ENCODE data around the gene MDFI. TPM values are rescaled to one million over a fixed set of nuclear protein-coding genes. Genes with fewer than 3 reads are reported as not detected.

Gene MDFI
- polyA plus RNA-seq, 1 of the 3 experiments (the other 2 are of a cell fraction), result 7.0 TPM

- H3K79me2 ChIP-seq (ENCODE audit: insufficient read depth), result no peaks in the 10 kb centered on the region
- H3K9ac ChIP-seq, result no peak overlapping the region
- H3K4me2 ChIP-seq, result no peak overlapping the region
- H2AFZ ChIP-seq (ENCODE audit: low read depth), result no peak overlapping the region
- no peaks in the 10 kb centered on the region for H3K36me3 ChIP-seq (replicated peaks in 1 of 2; ENCODE audit: control insufficient read depth in 1 of 2, insufficient read depth in 2 of 2, low read length in 1 of 2)
- ChIA-PET CTCF (interaction anchor here (0.7 to 19.4 kb wide), 6 partner anchors 8 to 305 kb away, joined by 3 to 285 read pairs (median 10); no protein-coding TSS in a partner anchor), POLR2A (no interaction called here)
- no peaks in the 10 kb centered on the region for H3F3A ChIP-seq (replicated peaks; ENCODE audit: insufficient read depth)
- WGBS (ENCODE audit: low lambda C conversion rate), result 51% methylated on average over 4 of the region's 6 CpGs
- DNase-seq, result peak; percentile 84
- TF ChIP-seq, protein P1, sequence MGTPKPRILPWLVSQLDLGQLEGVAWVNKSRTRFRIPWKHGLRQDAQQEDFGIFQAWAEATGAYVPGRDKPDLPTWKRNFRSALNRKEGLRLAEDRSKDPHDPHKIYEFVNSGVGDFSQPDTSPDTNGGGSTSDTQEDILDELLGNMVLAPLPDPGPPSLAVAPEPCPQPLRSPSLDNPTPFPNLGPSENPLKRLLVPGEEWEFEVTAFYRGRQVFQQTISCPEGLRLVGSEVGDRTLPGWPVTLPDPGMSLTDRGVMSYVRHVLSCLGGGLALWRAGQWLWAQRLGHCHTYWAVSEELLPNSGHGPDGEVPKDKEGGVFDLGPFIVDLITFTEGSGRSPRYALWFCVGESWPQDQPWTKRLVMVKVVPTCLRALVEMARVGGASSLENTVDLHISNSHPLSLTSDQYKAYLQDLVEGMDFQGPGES (IDR thresholded peaks at IDR 0.05; ENCODE audit: low read depth, low read length), result no peak
- TF ChIP-seq SMC3 (IDR thresholded peaks at IDR 0.05; ENCODE audit: low read depth, low read length) (no peak), EP300 (IDR thresholded peaks at IDR 0.05; ENCODE audit: borderline replicate concordance in 1 of 2, low read depth in 1 of 2, low read length in 1 of 2) (0 out of 4 replicates have a peak, but pooled peaks of 1 of the 2 experiments have one; percentile 35), CHD2 (IDR thresholded peaks at IDR 0.05; ENCODE audit: low read length, partially characterized antibody) (peak; percentile 54), RFX5 (IDR thresholded peaks at IDR 0.05; ENCODE audit: low read length) (no peak), TAF1 (IDR thresholded peaks at IDR 0.05; ENCODE audit: borderline replicate concordance, low read depth, low read length) (no peak), FOSL2 (IDR thresholded peaks at IDR 0.05; ENCODE audit: borderline replicate concordance, low read depth) (no peak), NFIC (IDR thresholded peaks at IDR 0.05; ENCODE audit: borderline replicate concordance) (no peak), RAD21 (IDR thresholded peaks at IDR 0.05; ENCODE audit: low read length) (peak; percentile 28; the same call in 1 of the 2 replicates), SIN3A (IDR thresholded peaks at IDR 0.05; ENCODE audit: borderline replicate concordance, low read depth, low read length) (no peak), TEAD4 (IDR thresholded peaks at IDR 0.05; ENCODE audit: borderline replicate concordance, insufficient read depth) (no peak), TCF12 (IDR thresholded peaks at IDR 0.05) (no peak), USF1 (IDR thresholded peaks at IDR 0.05; ENCODE audit: borderline replicate concordance, low read depth) (no peak), RCOR1 (IDR thresholded peaks at IDR 0.05; ENCODE audit: low read length) (peak; percentile 87)
- no peaks in the 10 kb centered on the region for H4K20me1 ChIP-seq (ENCODE audit: insufficient read depth)
- no peak overlapping the region for H3K4me3 ChIP-seq (ENCODE audit: low read depth in 2 of 2, low read length in 1 of 2)
- peaks cover 0 to 13% of the 10 kb centered on the region in 2 experiments; a peak in 1 of 4 replicates for H3K4me1 ChIP-seq (ENCODE audit: control insufficient read depth in 1 of 2, insufficient read depth in 2 of 2, low read depth in 1 of 2, low read length in 1 of 2)
- H3K27ac ChIP-seq (ENCODE audit: low read depth in 2 of 2, low read length in 1 of 2), result peak overlapping the region in 1 of 2 experiments; percentile 35; a peak in 2 of 4 replicates
- H3K27me3 ChIP-seq (ENCODE audit: insufficient read depth), result no peaks in the 10 kb centered on the region; the same call in 1 of the 2 replicates
- no peaks in the 10 kb centered on the region for H3K9me3 ChIP-seq
- no peaks in the 10 kb centered on the region for H3K9me2 ChIP-seq
These were observed 37.0 kb downstream of the MDFI start for GRCh38 chr6:41675176-41675775.

- Histone ChIP-seq H2AFZ (ENCODE audit: low read depth) (no peak overlapping the region), H3K4me1 (ENCODE audit: control insufficient read depth in 1 of 2, insufficient read depth in 2 of 2, low read depth in 1 of 2, low read length in 1 of 2) (peaks cover 0 to 13% of the 10 kb centered on the region in 2 experiments; a peak in 1 of 4 replicates), H3K9me2 (no peaks in the 10 kb centered on the region), H3K9me3 (no peaks in the 10 kb centered on the region), H3K27me3 (ENCODE audit: insufficient read depth) (no peaks in the 10 kb centered on the region; the same call in 1 of the 2 replicates), H3K4me3 (ENCODE audit: low read depth in 2 of 2, low read length in 1 of 2) (no peak overlapping the region), H4K20me1 (ENCODE audit: insufficient read depth) (no peaks in the 10 kb centered on the region), H3K79me2 (ENCODE audit: insufficient read depth) (no peaks in the 10 kb centered on the region), H3K4me2 (no peak overlapping the region), H3K9ac (no peak overlapping the region), H3K27ac (ENCODE audit: low read depth in 2 of 2, low read length in 1 of 2) (peak overlapping the region in 1 of 2 experiments; percentile 35; a peak in 1 of 4 replicates), H3K36me3 (replicated peaks in 1 of 2; ENCODE audit: control insufficient read depth in 1 of 2, insufficient read depth in 2 of 2, low read length in 1 of 2) (no peaks in the 10 kb centered on the region), H3F3A (replicated peaks; ENCODE audit: insufficient read depth) (no peaks in the 10 kb centered on the region)
- 73% methylated on average over 6 of the region's 6 CpGs for WGBS (ENCODE audit: low lambda C conversion rate)
- CTCF ChIA-PET, result interaction anchor here (0.7 to 19.4 kb wide), 3 partner anchors 8 to 306 kb away, joined by 3 to 285 read pairs (median 18); no protein-coding TSS in a partner anchor
- DNase-seq, result no peak
- POLR2A ChIA-PET, result no interaction called here
- TF ChIP-seq USF1 (IDR thresholded peaks at IDR 0.05; ENCODE audit: borderline replicate concordance, low read depth), result no peak
- TF ChIP-seq, protein P1 (IDR thresholded peaks at IDR 0.05; ENCODE audit: low read depth, low read length), result no peak
- TF ChIP-seq MEF2A (IDR thresholded peaks at IDR 0.05; ENCODE audit: borderline replicate concordance, low read depth), result no peak
- TF ChIP-seq PBX3 (IDR thresholded peaks at IDR 0.05), result no peak
- TF ChIP-seq, protein P2, sequence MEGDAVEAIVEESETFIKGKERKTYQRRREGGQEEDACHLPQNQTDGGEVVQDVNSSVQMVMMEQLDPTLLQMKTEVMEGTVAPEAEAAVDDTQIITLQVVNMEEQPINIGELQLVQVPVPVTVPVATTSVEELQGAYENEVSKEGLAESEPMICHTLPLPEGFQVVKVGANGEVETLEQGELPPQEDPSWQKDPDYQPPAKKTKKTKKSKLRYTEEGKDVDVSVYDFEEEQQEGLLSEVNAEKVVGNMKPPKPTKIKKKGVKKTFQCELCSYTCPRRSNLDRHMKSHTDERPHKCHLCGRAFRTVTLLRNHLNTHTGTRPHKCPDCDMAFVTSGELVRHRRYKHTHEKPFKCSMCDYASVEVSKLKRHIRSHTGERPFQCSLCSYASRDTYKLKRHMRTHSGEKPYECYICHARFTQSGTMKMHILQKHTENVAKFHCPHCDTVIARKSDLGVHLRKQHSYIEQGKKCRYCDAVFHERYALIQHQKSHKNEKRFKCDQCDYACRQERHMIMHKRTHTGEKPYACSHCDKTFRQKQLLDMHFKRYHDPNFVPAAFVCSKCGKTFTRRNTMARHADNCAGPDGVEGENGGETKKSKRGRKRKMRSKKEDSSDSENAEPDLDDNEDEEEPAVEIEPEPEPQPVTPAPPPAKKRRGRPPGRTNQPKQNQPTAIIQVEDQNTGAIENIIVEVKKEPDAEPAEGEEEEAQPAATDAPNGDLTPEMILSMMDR (IDR thresholded peaks at IDR 0.05), result no peak
- no peak for TF ChIP-seq FOXM1 (IDR thresholded peaks at IDR 0.05; ENCODE audit: low read depth)
- TF ChIP-seq NRF1 (IDR thresholded peaks at IDR 0.05; ENCODE audit: low read depth, low read length), result no peak
- no peak for TF ChIP-seq TAF1 (IDR thresholded peaks at IDR 0.05; ENCODE audit: borderline replicate concordance, low read depth, low read length)
- no peak for TF ChIP-seq SIN3A (IDR thresholded peaks at IDR 0.05; ENCODE audit: borderline replicate concordance, low read depth, low read length)
- TF ChIP-seq RFX5 (IDR thresholded peaks at IDR 0.05; ENCODE audit: low read length), result no peak
These were observed 37.7 kb downstream of the MDFI start for GRCh38 chr6:41675992-41676391.

All from SK-N-SH (cell line).